ENCODE measurements around the gene FNDC1.

GRCh38 chr6:159126590-159126989 is 42.6 kb upstream of the FNDC1 start:
- TF ChIP-seq CTCF (IDR thresholded peaks at IDR 0.05): no peak
- no peak for TF ChIP-seq POLR2A (IDR thresholded peaks at IDR 0.05)

Measured in lower leg skin (tissue), 3 donors.